ENCODE data around the gene NRXN2.

DNA sequence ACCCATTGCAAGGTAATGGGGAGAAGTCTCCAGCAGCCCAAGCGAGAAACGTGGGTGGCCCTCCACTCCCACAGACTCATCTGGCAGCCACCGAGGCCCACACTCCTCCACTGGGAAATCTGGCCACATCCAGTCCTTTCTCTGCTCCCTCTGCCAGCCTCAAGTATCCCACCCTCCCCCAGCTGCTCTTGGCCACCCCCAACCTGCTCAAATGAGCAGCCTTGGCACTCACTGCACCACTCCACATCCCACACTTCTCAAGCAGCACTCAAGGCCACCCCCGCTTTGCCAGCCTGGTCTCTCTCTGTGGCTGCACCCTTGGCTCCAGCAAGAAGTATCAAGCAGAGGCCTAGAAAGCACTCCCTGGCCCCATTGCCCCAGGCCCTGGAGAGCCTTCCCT is 103.8 kb downstream of the NRXN2 start:
- TF ChIP-seq POLR2AphosphoS5 (IDR thresholded peaks at IDR 0.05; ENCODE audit: borderline replicate concordance, low read depth, low read length), result no peak
- TF ChIP-seq EZH2 (IDR thresholded peaks at IDR 0.05), result no peak
- no peak for TF ChIP-seq FOXP2 (optimal IDR thresholded peaks at IDR 0.05; ENCODE audit: control extremely low read depth, extremely low read length, insufficient read depth)
